Muscle of leg (tissue), 9 donors: ENCODE data around the gene ARL9. TPM values are rescaled to one million over a fixed set of nuclear protein-coding genes. Genes with fewer than 3 reads are reported as not detected.

ENCODE experiments used
- polyA plus RNA-seq, 8 donors: library from polyadenylated mRNA; unstranded; fragments of 120-200 nt; gene quantifications; one replicate each; pipeline versions ENCODE4 v1.2.1 to v1.2.3, GENCODE V29; 2013; ENCODE audit warnings: inconsistent platforms in 1 of 8, low replicate concordance in 1 of 8; ENCODE audit not compliant: insufficient read length in 8 of 8, insufficient read depth in 1 of 8
- total RNA-seq: library from RNA; stranded (reverse); fragments of 120-200 nt; gene quantifications from one replicate; pipeline ENCODE4 v1.2.4, GENCODE V29; 2013

The ARL9 gene
- total and polyA plus RNA-seq, 9 donors: 0.13 to 0.53 (median 0.25) TPM

Other genes starting within 250 kb of the ARL9 start
- 15.7 TPM for gene AASDH, start 118.3 kb upstream of the ARL9 start, total RNA-seq
- 10 to 100 TPM in 6 of 8 donors, 1 to 10 TPM in 2; 8.3 to 13.5 (median 10.3) TPM for gene AASDH, start 118.3 kb upstream of the ARL9 start, polyA plus RNA-seq
- gene PPAT, start 70.2 kb upstream of the ARL9 start, total RNA-seq: 11.6 TPM
- 10 to 100 TPM; 10.9 to 15.6 (median 12.0) TPM for gene PPAT, start 70.2 kb upstream of the ARL9 start, polyA plus RNA-seq
- gene PAICS, start 69.5 kb upstream of the ARL9 start, total RNA-seq: 26.3 TPM
- gene PAICS, start 69.5 kb upstream of the ARL9 start, polyA plus RNA-seq: 10 to 100 TPM; 52.2 to 73.2 (median 59.8) TPM
- gene SRP72, start 38.2 kb upstream of the ARL9 start, total RNA-seq: 49.3 TPM
- gene SRP72, start 38.2 kb upstream of the ARL9 start, polyA plus RNA-seq: 10 to 100 TPM; 51.9 to 88.6 (median 77.4) TPM
- 18.5 TPM for gene HOPX, start 175.5 kb downstream of the ARL9 start, total RNA-seq
- 10 to 100 TPM; 13.2 to 22.8 (median 17.2) TPM for gene HOPX, start 175.5 kb downstream of the ARL9 start, polyA plus RNA-seq